ENCODE measurements around the gene TESMIN.

GRCh38 chr11:68763181-68763721 lies 11.9 kb upstream of the TESMIN start:
- TF ChIP-seq CTCF (IDR thresholded peaks at IDR 0.05), result no peak
- TF ChIP-seq POLR2AphosphoS5 (IDR thresholded peaks at IDR 0.05), result no peak
- TF ChIP-seq EP300 (IDR thresholded peaks at IDR 0.05), result no peak
